ENCODE data around the gene PKP1.

- TF ChIP-seq, protein P1, sequence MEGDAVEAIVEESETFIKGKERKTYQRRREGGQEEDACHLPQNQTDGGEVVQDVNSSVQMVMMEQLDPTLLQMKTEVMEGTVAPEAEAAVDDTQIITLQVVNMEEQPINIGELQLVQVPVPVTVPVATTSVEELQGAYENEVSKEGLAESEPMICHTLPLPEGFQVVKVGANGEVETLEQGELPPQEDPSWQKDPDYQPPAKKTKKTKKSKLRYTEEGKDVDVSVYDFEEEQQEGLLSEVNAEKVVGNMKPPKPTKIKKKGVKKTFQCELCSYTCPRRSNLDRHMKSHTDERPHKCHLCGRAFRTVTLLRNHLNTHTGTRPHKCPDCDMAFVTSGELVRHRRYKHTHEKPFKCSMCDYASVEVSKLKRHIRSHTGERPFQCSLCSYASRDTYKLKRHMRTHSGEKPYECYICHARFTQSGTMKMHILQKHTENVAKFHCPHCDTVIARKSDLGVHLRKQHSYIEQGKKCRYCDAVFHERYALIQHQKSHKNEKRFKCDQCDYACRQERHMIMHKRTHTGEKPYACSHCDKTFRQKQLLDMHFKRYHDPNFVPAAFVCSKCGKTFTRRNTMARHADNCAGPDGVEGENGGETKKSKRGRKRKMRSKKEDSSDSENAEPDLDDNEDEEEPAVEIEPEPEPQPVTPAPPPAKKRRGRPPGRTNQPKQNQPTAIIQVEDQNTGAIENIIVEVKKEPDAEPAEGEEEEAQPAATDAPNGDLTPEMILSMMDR (conservative IDR thresholded peaks at IDR 0.05), result no peak
- TF ChIP-seq ZFX (IDR thresholded peaks at IDR 0.05), result no peak
Observed at GRCh38 chr1:201325678-201326060, 42.4 kb downstream of the PKP1 start.

Measured in C4-2B (cell line).